Astrocyte (in vitro differentiated cells and primary cell): Measurements from ENCODE around the gene RUSC2. TPM values are rescaled to one million over a fixed set of nuclear protein-coding genes. Genes with fewer than 3 reads are reported as not detected.

Experiments
- DNase-seq: peaks from one replicate; pipeline ENCODE4 v3.0.0-alpha.2; 2010; ENCODE audit warnings: low read depth
- FAIRE-seq: peaks from 2 replicates; lab custom pipeline; 2011; peaks lifted over from hg19 to GRCh38; lab: Jason Lieb, UNC
- H2AFZ ChIP-seq: 2 replicates; pipeline ENCODE4 v1.6.0; 2012; ENCODE audit warnings: low read depth, low read length, inconsistent platforms
- H3K27ac ChIP-seq: 2 replicates; pipeline ENCODE4 v1.5.1; 2011; ENCODE audit warnings: low read depth, low read length, inconsistent platforms
- H3K27me3 ChIP-seq: 2 replicates; pipeline ENCODE4 v1.6.0; 2011; ENCODE audit warnings: low read length, inconsistent platforms; ENCODE audit not compliant: insufficient read depth
- H3K36me3 ChIP-seq: 2 replicates; pipeline ENCODE4 v1.5.1; 2011; ENCODE audit warnings: low read length, inconsistent platforms; ENCODE audit not compliant: insufficient read depth
- H3K4me1 ChIP-seq: 2 replicates; pipeline ENCODE4 v1.5.1; 2011; ENCODE audit warnings: low read length, inconsistent platforms; ENCODE audit not compliant: insufficient read depth
- H3K4me2 ChIP-seq: 2 replicates; pipeline ENCODE4 v1.6.0; 2012; ENCODE audit warnings: low read length, inconsistent platforms
- H3K4me3 ChIP-seq: 2 replicates; pipeline ENCODE4 v1.5.1; 2011; ENCODE audit warnings: low read depth, mild to moderate bottlenecking, low read length, inconsistent platforms; ENCODE audit not compliant: insufficient read depth
- H3K79me2 ChIP-seq: 2 replicates; pipeline ENCODE4 v1.6.0; 2012; ENCODE audit warnings: mild to moderate bottlenecking, low read length, inconsistent platforms; ENCODE audit not compliant: insufficient read depth
- H3K9ac ChIP-seq: 2 replicates; pipeline ENCODE4 v1.6.0; 2012; ENCODE audit warnings: mild to moderate bottlenecking, low read length, inconsistent platforms
- H3K9me3 ChIP-seq: 2 replicates; pipeline ENCODE4 v1.5.1; 2012; ENCODE audit warnings: low read depth, mild to moderate bottlenecking, low read length, inconsistent platforms; ENCODE audit not compliant: insufficient read depth
- H4K20me1 ChIP-seq: 2 replicates; pipeline ENCODE4 v1.6.0; 2012; ENCODE audit warnings: low read length, inconsistent platforms; ENCODE audit not compliant: insufficient read depth
- H3K27ac Mint-ChIP-seq: one replicate; pipeline ENCODE4 v1.8.0; 2021; ENCODE audit warnings: mild to moderate bottlenecking, mixed read lengths; ENCODE audit not compliant: unreplicated experiment
- H3K27me3 Mint-ChIP-seq: one replicate; pipeline ENCODE4 v1.8.0; 2021; ENCODE audit warnings: low read depth, mixed read lengths; ENCODE audit not compliant: unreplicated experiment
- H3K36me3 Mint-ChIP-seq: one replicate; pipeline ENCODE4 v1.8.0; 2021; ENCODE audit warnings: low read depth, mixed read lengths; ENCODE audit not compliant: unreplicated experiment
- H3K4me1 Mint-ChIP-seq: one replicate; pipeline ENCODE4 v1.8.0; 2021; ENCODE audit warnings: low read depth, mixed read lengths; ENCODE audit not compliant: unreplicated experiment
- H3K4me3 Mint-ChIP-seq: one replicate; pipeline ENCODE4 v1.8.0; 2021; ENCODE audit warnings: mild to moderate bottlenecking, moderate library complexity, mixed read lengths; ENCODE audit not compliant: unreplicated experiment
- H3K9me3 Mint-ChIP-seq: one replicate; pipeline ENCODE4 v1.8.0; 2021; ENCODE audit warnings: mild to moderate bottlenecking, mixed read lengths; ENCODE audit not compliant: unreplicated experiment
- CTCF ChIP-seq: IDR thresholded peaks from 2 replicates; pipeline ENCODE4 v1.5.1; 2011; ENCODE audit warnings: low read depth, mild to moderate bottlenecking, inconsistent platforms, low read length, moderate library complexity; ENCODE audit not compliant: insufficient read depth
- EZH2 ChIP-seq: IDR thresholded peaks from 2 replicates; pipeline ENCODE4 v1.6.1; 2012; ENCODE audit warnings: mild to moderate bottlenecking, low read length, inconsistent platforms; ENCODE audit not compliant: insufficient read depth
- total RNA-seq: library from RNA; stranded (reverse); gene quantifications from 2 replicates; pipeline ENCODE4 v1.2.1, GENCODE V29; 2021

RUSC2 gene
- total RNA-seq, 1 donor from 2014 or later: 63.8 TPM

- Mint-ChIP-seq H3K4me3 (peak overlapping the region; percentile 58), H3K9me3 (no peaks in the 10 kb centered on the region), H3K36me3 (peaks cover 4% of the 10 kb centered on the region), H3K27ac (peak overlapping the region; percentile 100), H3K4me1 (peaks cover 83% of the 10 kb centered on the region), H3K27me3 (no peaks in the 10 kb centered on the region)
- Histone ChIP-seq H3K9me3 (no peaks in the 10 kb centered on the region), H3K4me2 (peak overlapping the region; percentile 73), H3K4me1 (peaks cover 77% of the 10 kb centered on the region), H3K36me3 (no peaks in the 10 kb centered on the region), H2AFZ (no peak overlapping the region), H3K27me3 (no peaks in the 10 kb centered on the region), H3K4me3 (no peak overlapping the region), H3K9ac (peak overlapping the region; percentile 72), H4K20me1 (no peaks in the 10 kb centered on the region), H3K79me2 (peaks cover 63% of the 10 kb centered on the region), H3K27ac (peak overlapping the region; percentile 96)
- DNase-seq: peak; percentile 61
- FAIRE-seq: no peak
- no peak for TF ChIP-seq EZH2
- no peak for TF ChIP-seq CTCF
These were observed 29.2 kb downstream of the RUSC2 start for GRCh38 chr9:35518981-35519679.

- Mint-ChIP-seq H3K27me3 (no peaks in the 10 kb centered on the region), H3K4me1 (peaks cover 80% of the 10 kb centered on the region), H3K9me3 (no peaks in the 10 kb centered on the region), H3K27ac (peak overlapping the region; percentile 100), H3K36me3 (no peaks in the 10 kb centered on the region), H3K4me3 (peak overlapping the region; percentile 77)
- no peak for TF ChIP-seq EZH2
- no peak for TF ChIP-seq CTCF
- Histone ChIP-seq H3K27ac (peak overlapping the region; percentile 96), H3K27me3 (no peaks in the 10 kb centered on the region), H3K4me2 (peak overlapping the region; percentile 73), H3K4me3 (no peak overlapping the region), H3K36me3 (no peaks in the 10 kb centered on the region), H3K79me2 (peaks cover 61% of the 10 kb centered on the region), H3K4me1 (peaks cover 77% of the 10 kb centered on the region), H2AFZ (no peak overlapping the region), H4K20me1 (no peaks in the 10 kb centered on the region), H3K9me3 (no peaks in the 10 kb centered on the region), H3K9ac (peak overlapping the region; percentile 72)
- FAIRE-seq (no peak), DNase-seq (peak; percentile 47)
These were observed 29.9 kb downstream of the RUSC2 start for GRCh38 chr9:35519692-35520363.

GRCh38 chr9:35520364-35520710, 30.4 kb downstream of the RUSC2 start:
- H3K36me3 ChIP-seq: no peaks in the 10 kb centered on the region
- Mint-ChIP-seq H3K4me3 (peak overlapping the region; percentile 77), H3K4me1 (peaks cover 77% of the 10 kb centered on the region), H3K9me3 (no peaks in the 10 kb centered on the region), H3K36me3 (no peaks in the 10 kb centered on the region), H3K27me3 (no peaks in the 10 kb centered on the region), H3K27ac (peak overlapping the region; percentile 100)
- H3K9ac ChIP-seq: peak overlapping the region; percentile 72
- peak overlapping the region; percentile 73 for H3K4me2 ChIP-seq
- no peak overlapping the region for H2AFZ ChIP-seq
- no peak for DNase-seq
- H3K79me2 ChIP-seq: peaks cover 61% of the 10 kb centered on the region
- no peaks in the 10 kb centered on the region for H3K9me3 ChIP-seq
- H4K20me1 ChIP-seq: no peaks in the 10 kb centered on the region
- H3K27ac ChIP-seq: peak overlapping the region; percentile 96
- no peak overlapping the region for H3K4me3 ChIP-seq
- FAIRE-seq: no peak
- no peak for TF ChIP-seq CTCF
- TF ChIP-seq EZH2: no peak
- H3K4me1 ChIP-seq: peaks cover 73% of the 10 kb centered on the region
- no peaks in the 10 kb centered on the region for H3K27me3 ChIP-seq
